DOHH2 (cell line): ENCODE data around the gene LRFN4.

ENCODE experiments used
- EZH2phosphoT487 ChIP-seq: fragments of 200-600 bp; sonication (generic); IDR thresholded peaks from 2 replicates; pipeline ENCODE4 v1.6.1; 2017; ENCODE audit warnings: borderline replicate concordance, mild to moderate bottlenecking, antibody characterized with exemption, low read length, moderate library complexity, mixed read lengths
- TF ChIP-seq, protein P1 (sequence below): fragments of 200-600 bp; sonication (generic); IDR thresholded peaks from one replicate; pipeline ENCODE4 v1.5.1; 2014; ENCODE audit warnings: antibody characterized with exemption, mild to moderate bottlenecking, low read depth, low read length; ENCODE audit not compliant: poor library complexity, severe bottlenecking

DNA sequence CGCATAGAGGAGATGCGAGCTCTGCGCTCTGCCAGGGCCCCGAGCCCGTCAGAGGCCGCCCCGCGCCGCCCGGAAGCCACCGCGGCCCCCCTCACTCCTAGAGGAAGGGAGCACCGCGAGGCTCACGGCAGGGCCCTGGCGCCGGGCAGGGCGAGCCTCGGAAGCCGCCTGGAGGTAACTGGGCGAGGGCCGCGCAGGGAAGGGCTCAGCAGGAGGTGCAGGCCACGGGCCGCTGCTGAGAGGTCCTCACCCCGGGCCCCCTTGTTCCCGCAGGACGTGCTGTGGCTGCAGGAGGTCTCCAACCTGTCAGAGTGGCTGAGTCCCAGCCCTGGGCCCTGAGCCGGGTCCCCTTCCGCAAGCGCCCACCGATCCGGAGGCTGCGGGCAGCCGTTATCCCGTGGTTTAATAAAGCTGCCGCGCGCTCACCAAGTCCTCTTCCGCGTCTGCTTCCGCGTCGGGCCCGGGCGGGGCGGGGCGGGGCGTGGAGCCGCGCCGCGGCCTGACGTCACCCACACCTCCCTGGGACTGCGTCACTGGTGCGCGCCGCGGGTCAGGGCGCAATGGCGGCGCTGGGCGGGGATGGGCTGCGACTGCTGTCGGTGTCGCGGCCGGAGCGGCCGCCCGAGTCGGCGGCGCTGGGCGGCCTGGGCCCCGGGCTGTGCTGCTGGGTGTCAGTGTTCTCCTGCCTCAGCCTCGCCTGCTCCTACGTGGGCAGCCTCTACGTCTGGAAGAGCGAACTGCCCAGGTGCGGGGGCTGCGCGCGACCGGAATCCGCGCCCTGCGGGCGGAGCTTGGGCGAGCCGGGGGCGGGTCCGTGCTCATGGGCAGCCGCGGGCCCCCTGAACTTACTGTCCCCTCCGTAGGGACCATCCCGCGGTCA lies 13.7 kb upstream of the LRFN4 start, which contains the start of gene RCE1:
- TF ChIP-seq, protein P1, sequence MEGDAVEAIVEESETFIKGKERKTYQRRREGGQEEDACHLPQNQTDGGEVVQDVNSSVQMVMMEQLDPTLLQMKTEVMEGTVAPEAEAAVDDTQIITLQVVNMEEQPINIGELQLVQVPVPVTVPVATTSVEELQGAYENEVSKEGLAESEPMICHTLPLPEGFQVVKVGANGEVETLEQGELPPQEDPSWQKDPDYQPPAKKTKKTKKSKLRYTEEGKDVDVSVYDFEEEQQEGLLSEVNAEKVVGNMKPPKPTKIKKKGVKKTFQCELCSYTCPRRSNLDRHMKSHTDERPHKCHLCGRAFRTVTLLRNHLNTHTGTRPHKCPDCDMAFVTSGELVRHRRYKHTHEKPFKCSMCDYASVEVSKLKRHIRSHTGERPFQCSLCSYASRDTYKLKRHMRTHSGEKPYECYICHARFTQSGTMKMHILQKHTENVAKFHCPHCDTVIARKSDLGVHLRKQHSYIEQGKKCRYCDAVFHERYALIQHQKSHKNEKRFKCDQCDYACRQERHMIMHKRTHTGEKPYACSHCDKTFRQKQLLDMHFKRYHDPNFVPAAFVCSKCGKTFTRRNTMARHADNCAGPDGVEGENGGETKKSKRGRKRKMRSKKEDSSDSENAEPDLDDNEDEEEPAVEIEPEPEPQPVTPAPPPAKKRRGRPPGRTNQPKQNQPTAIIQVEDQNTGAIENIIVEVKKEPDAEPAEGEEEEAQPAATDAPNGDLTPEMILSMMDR, result no peak
- TF ChIP-seq EZH2phosphoT487, result no peak
